Retinal pigment epithelial cell (primary cell): ENCODE results near the gene DUSP5.

ENCODE experiments used
- DNase-seq: peaks from one replicate; pipeline ENCODE4 v3.0.0-alpha.2; 2010; ENCODE audit warnings: low read depth
- H3K4me3 ChIP-seq: 2 replicates; pipeline ENCODE4 v1.5.1; 2011; ENCODE audit warnings: mild to moderate bottlenecking, low read length, control low read depth, moderate library complexity
- CTCF ChIP-seq: conservative IDR thresholded peaks from 2 replicates; pipeline ENCODE4 v1.5.1; 2011; ENCODE audit warnings: low read depth, low read length, control low read depth, inconsistent platforms

Gene DUSP5

GRCh38 chr10:110491346-110491745 is 6.4 kb upstream of the DUSP5 start:
- H3K4me3 ChIP-seq = no peak overlapping the region
- no peak for DNase-seq
- TF ChIP-seq CTCF = no peak

- no peak for DNase-seq
- no peak for TF ChIP-seq CTCF
- no peak overlapping the region for H3K4me3 ChIP-seq
Observed at GRCh38 chr10:110492069-110492822, 5.5 kb upstream of the DUSP5 start.

GRCh38 chr10:110493832-110494426 is 3.8 kb upstream of the DUSP5 start:
- no peak for DNase-seq
- no peak overlapping the region for H3K4me3 ChIP-seq
- no peak for TF ChIP-seq CTCF

- TF ChIP-seq CTCF = no peak
- DNase-seq = no peak
- H3K4me3 ChIP-seq = no peak overlapping the region
Observed at GRCh38 chr10:110494532-110494931, 3.2 kb upstream of the DUSP5 start.

DNA sequence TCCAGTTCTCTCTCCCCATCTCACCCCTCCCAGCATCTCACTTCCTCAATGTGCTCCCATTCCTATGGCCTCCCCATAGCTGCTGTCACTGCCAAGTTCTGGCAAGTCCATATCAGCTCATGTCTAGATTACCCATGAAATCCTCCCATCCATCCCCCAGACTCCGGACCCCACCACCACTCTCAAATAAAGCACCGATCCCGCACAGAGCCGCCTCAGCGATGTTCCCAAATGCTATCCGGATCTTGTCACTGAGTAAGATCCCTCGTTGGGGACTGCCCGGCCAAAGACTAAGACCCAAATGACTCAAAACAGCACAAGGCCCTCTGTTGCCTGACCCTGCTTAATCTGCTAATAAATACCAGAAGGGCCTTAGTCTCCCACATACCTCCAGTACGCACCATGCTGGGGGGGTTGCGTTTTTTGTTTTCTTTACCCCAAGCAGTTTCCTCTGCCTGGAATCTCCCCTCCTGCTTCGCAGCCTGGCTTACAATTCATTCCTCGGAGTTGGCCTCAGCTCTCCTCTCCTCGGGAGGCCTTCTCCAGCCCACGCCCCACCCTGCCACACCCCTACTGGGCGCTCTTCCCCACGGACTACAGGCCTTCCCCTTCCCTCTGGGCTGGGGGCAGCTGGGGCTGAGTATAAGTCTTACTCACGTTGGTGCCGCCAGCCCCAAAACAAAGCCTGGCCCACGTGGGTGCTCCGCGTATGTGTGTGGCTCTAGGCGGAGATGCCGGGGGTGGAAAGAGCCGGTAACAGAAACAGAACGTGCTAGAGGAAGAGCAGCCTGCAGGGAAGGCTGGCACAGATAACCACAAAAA is 1.8 kb upstream of the DUSP5 start:
- no peak for DNase-seq
- H3K4me3 ChIP-seq = peak overlapping the region; percentile 71
- no peak for TF ChIP-seq CTCF

- TF ChIP-seq CTCF = no peak
- peak overlapping the region; percentile 71 for H3K4me3 ChIP-seq
- no peak for DNase-seq
Observed at GRCh38 chr10:110496553-110497437, 912 bp upstream of the DUSP5 start.
